DND-41 (cell line): ENCODE data around the gene CMTM3.

Experiments used
- EZH2 ChIP-seq: IDR thresholded peaks from 3 replicates; pipeline ENCODE4 v1.6.1; 2012; ENCODE audit warnings: borderline replicate concordance, low read depth, mild to moderate bottlenecking, moderate library complexity, low read length, inconsistent platforms; ENCODE audit not compliant: severe bottlenecking
- TF ChIP-seq, protein P1 (sequence below): IDR thresholded peaks from 2 replicates; pipeline ENCODE4 v1.5.1; 2012; ENCODE audit warnings: borderline replicate concordance, low read length, moderate library complexity, mild to moderate bottlenecking; ENCODE audit not compliant: poor library complexity, severe bottlenecking; ENCODE audit errors: extremely low read depth

DNA sequence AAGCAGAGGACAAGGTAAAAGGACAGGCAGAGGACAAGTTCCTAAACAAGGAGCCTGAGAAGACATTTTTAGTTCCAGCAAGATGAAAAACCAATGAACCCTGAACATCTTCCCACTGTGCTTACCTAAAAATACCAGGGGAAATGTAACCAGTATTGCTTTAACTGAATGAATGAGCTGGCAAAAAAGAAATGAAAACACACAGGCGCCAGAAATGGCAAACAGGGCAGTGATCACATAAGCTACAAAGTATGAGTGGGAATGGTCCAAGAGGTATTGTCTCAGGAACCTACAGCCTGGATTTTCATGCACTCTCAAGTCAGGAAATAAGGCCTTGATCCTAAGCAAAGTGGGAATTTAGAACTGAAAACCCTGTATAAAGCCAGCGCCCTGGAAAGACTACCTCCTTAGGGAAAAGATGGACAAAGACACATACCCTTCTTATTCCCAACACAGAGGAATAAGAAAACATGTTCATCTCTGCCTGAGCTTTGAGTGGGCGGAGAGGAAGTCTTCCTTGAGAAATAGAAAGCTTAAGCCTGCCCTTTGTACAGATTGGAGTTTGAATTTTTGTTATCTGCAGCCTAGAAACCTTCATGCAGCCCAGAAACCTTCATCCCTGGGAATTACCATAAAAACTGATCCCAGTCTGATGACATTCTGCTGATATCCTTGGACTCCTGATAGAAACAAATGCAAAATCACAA, 23.1 kb upstream of the CMTM3 start:
- TF ChIP-seq, protein P1, sequence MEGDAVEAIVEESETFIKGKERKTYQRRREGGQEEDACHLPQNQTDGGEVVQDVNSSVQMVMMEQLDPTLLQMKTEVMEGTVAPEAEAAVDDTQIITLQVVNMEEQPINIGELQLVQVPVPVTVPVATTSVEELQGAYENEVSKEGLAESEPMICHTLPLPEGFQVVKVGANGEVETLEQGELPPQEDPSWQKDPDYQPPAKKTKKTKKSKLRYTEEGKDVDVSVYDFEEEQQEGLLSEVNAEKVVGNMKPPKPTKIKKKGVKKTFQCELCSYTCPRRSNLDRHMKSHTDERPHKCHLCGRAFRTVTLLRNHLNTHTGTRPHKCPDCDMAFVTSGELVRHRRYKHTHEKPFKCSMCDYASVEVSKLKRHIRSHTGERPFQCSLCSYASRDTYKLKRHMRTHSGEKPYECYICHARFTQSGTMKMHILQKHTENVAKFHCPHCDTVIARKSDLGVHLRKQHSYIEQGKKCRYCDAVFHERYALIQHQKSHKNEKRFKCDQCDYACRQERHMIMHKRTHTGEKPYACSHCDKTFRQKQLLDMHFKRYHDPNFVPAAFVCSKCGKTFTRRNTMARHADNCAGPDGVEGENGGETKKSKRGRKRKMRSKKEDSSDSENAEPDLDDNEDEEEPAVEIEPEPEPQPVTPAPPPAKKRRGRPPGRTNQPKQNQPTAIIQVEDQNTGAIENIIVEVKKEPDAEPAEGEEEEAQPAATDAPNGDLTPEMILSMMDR, result no peak
- no peak for TF ChIP-seq EZH2
